SU-DHL-6 (cell line): ENCODE data around the gene PLEKHA5.

ENCODE experiments used
- CTCF ChIP-seq: fragments of 200-600 bp; sonication (generic); IDR thresholded peaks from one replicate; pipeline ENCODE4 v1.5.1; 2017; ENCODE audit warnings: antibody characterized with exemption, mild to moderate bottlenecking, low read length, moderate library complexity; ENCODE audit not compliant: insufficient read depth, poor library complexity, severe bottlenecking
- EZH2phosphoT487 ChIP-seq: fragments of 200-600 bp; sonication (generic), shearing (Covaris generic); conservative IDR thresholded peaks from 2 replicates; pipeline ENCODE4 v1.6.1; 2018; ENCODE audit warnings: mild to moderate bottlenecking, antibody characterized with exemption, low read length, moderate library complexity, mixed read lengths

DNA sequence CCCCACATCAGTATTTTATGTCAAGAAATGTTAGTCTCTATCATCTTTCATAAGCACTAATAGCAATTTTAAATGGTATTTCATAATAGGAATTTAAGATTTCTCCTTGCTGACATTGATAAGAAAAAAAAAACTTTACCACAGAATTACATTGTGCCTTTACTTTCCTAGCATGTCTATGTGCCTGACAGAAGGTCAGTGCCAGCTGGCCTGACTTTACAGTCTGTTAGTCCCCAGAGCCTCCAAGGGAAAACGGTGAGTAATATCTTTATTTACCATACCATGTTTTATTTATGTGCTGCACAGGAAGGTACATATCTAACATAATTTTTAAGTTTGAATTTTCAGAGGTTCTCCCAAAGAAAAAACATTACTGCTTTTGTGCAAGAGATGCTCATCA, 157.8 kb downstream of the PLEKHA5 start:
- TF ChIP-seq EZH2phosphoT487, result no peak
- TF ChIP-seq CTCF, result no peak
